AG04450 (cell line): ENCODE results near the gene KCNQ4. TPM values are rescaled to one million over a fixed set of nuclear protein-coding genes. Genes with fewer than 3 reads are reported as not detected.

Source experiments
- CTCF ChIA-PET: fragments of 300-600, 350-600 bp; formaldehyde crosslinking; extraction: SDS; loops from one replicate; lab custom pipeline; 2022; ENCODE audit warnings: antibody characterized with exemption, inconsistent platforms; lab: Charles Lee
- POLR2A ChIA-PET: fragments of 350-600 bp; formaldehyde crosslinking; extraction: SDS; loops from one replicate; lab custom pipeline; 2021; ENCODE audit warnings: antibody characterized with exemption, inconsistent platforms; lab: Yijun Ruan, JAX
- DNase-seq: peaks from one replicate; pipeline ENCODE4 v3.0.0-alpha.2; 2011; ENCODE audit warnings: low read depth, low spot score
- H3K27ac ChIP-seq: one replicate; pipeline ENCODE4 v1.5.1; 2012; ENCODE audit warnings: low read depth, low read length, control low read depth
- H3K27me3 ChIP-seq: one replicate; pipeline ENCODE4 v1.6.0; 2012; ENCODE audit warnings: low read length; ENCODE audit not compliant: control insufficient read depth, insufficient read depth
- H3K4me3 ChIP-seq: 2 replicates; pipeline ENCODE4 v1.5.1; 2011; ENCODE audit warnings: mild to moderate bottlenecking, low read depth, low read length, control low read depth
- H3K9me3 ChIP-seq: 2 replicates; pipeline ENCODE4 v1.5.1; 2012; ENCODE audit warnings: low read length; ENCODE audit not compliant: control insufficient read depth, insufficient read depth
- polyA minus RNA-seq: library from RNA; depleted of rRNA, polyadenylated mRNA; stranded (reverse); fragments of >200 nt; gene quantifications from 2 replicates; pipeline ENCODE4 v1.2.3, GENCODE V29; 2011; rRNA and poly(A)+ RNA removed
- polyA plus RNA-seq: library from polyadenylated mRNA; depleted of rRNA; stranded (reverse); fragments of >200 nt; gene quantifications from 2 replicates; pipeline ENCODE4 v1.2.3, GENCODE V29; 2011; rRNA removed
- TF ChIP-seq, protein P1 (sequence below): IDR thresholded peaks from 2 replicates; pipeline ENCODE4 v1.5.1; 2011; ENCODE audit warnings: low read depth, low read length, control low read depth, inconsistent platforms

Gene KCNQ4
- polyA plus RNA-seq (0.04 TPM in 1 of 2 replicates, not detected in the other), polyA minus RNA-seq (not detected in 2 replicates)

DNA sequence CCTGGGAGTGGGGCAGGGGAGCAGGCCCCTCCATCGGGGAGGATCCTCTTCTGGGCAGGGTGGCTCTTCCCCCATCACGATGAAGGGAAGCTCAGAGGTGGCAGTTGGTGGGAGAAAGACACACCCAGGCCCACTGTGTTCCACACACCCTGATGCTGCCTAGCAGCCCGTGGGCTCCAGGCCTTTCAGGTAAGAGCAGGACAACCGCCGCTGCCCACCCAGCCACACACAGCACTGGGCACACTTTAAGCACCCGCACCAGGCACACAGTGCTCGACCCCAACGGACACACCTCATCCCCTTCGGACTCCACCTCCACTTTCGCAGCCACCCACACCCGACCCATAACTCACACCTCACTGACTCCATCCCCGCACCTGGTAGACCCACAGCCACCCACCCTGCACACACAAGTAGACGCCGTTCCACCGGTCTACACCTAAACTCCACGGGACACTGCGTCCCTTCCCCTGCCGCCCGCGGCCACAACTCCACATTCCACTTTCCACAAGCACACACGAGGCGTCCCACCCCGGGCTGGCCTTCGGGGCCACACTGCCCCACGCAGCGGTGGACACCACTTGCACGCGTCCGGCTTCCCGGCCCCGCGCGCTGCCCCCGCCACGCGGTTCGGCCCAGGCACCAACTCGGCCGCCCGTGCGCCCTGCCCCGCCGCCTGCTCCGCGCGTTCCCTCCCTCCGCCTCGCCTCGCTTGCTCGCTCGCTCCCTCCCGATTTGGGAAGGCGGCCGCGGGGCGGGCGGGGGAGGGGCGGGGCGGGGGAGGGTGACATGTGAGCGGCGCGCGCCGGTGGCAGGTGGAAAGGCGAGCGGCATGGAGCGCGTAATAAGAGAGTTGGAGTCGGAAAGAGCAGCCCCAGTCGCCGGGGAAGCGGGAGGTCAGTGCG lies at the start of gene KCNQ4:
Gene KCNQ4, plus strand, starts transcription at position 787 of the 905 bp plus-strand sequence. CDS start 307 bp downstream, outside the sequence.
- POLR2A ChIA-PET, result no interaction called here
- H3K4me3 ChIP-seq, result peak within 1 kb of the TSS; percentile 43

DNA sequence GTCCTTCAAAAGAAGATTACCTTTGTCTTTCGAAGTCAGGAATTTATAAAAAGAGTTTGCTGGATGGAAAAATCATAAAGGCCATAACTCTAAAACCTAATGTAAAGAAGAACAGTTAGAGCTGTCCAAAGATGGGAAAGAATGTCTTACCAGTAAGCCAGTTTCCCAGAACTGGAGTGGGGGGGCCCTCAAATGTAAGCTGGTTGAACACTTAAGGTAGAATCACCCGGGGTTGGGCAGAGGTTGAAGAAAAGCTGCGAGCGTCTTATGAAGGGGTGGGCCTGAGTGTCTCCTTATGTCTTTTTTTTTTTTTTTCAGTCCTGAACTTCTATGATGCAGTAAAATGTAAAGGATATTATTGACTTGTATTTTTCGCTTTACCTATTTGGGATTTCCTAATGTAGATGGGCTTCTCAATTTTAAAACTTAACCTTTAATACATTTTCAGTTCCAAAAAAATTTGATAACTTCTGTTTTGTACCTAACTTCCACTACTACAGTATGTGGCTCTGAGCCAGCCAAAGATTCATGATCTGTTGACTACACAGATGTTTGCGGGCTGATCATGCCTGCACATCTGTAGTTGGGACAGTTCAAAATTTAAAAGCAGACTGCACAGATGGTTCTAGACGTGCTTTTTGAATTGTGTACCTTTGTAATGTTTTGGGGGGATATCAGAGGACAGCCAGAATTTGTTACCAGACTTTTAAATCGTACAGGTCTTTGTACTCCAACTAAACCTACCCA lies 48.5 kb upstream of the KCNQ4 start:
- peaks cover 4% of the 10 kb centered on the region; the same call in 1 of the 2 replicates for H3K9me3 ChIP-seq
- CTCF ChIA-PET, result no interaction called here
- H3K27me3 ChIP-seq, result no peaks in the 10 kb centered on the region
- H3K27ac ChIP-seq, result no peak overlapping the region
- no peak overlapping the region for H3K4me3 ChIP-seq
- POLR2A ChIA-PET, result no interaction called here
- TF ChIP-seq, protein P1, sequence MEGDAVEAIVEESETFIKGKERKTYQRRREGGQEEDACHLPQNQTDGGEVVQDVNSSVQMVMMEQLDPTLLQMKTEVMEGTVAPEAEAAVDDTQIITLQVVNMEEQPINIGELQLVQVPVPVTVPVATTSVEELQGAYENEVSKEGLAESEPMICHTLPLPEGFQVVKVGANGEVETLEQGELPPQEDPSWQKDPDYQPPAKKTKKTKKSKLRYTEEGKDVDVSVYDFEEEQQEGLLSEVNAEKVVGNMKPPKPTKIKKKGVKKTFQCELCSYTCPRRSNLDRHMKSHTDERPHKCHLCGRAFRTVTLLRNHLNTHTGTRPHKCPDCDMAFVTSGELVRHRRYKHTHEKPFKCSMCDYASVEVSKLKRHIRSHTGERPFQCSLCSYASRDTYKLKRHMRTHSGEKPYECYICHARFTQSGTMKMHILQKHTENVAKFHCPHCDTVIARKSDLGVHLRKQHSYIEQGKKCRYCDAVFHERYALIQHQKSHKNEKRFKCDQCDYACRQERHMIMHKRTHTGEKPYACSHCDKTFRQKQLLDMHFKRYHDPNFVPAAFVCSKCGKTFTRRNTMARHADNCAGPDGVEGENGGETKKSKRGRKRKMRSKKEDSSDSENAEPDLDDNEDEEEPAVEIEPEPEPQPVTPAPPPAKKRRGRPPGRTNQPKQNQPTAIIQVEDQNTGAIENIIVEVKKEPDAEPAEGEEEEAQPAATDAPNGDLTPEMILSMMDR, result no peak
- DNase-seq, result no peak

More for the DNA sequence above, at the start of gene KCNQ4:
- TF ChIP-seq, protein P1, result no peak
- H3K27ac ChIP-seq, result no peak within 1 kb of the TSS
- H3K9me3 ChIP-seq, result no peaks in the 10 kb centered on the region
- peaks cover 31% of the 10 kb centered on the region for H3K27me3 ChIP-seq
- CTCF ChIA-PET, result interaction anchor here (1.0 to 1.5 kb wide), 3 partner anchors 9 to 171 kb away, joined by 3 to 12 read pairs (median 4); no protein-coding TSS in a partner anchor
- no peak for DNase-seq

DNA sequence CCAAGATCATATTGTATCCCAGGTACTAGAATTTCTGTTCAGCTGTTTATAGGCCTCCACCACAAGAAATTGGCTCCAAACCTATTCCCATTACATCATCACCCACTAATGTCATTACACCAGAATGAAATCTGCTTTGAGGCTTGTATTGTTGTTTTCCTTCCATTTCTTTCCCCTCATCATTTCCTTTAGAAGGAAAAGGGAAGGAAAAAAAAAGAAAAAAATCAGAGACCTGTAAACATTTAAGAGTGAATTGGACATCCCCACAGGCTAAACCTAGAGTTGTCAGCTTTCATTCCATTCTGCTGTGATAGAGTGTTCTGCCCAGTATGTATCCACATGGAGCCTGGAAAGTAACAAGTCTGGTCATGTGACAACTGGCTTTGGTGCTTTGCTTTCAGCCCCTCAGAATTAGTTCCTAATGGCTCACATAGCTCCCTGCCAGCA lies 47.5 kb upstream of the KCNQ4 start:
- H3K27ac ChIP-seq, result no peak overlapping the region
- ChIA-PET POLR2A (no interaction called here), CTCF (no interaction called here)
- H3K4me3 ChIP-seq, result no peak overlapping the region
- DNase-seq, result no peak
- no peaks in the 10 kb centered on the region for H3K27me3 ChIP-seq
- peaks cover 4% of the 10 kb centered on the region; the same call in 1 of the 2 replicates for H3K9me3 ChIP-seq
- TF ChIP-seq, protein P1, result no peak

DNA sequence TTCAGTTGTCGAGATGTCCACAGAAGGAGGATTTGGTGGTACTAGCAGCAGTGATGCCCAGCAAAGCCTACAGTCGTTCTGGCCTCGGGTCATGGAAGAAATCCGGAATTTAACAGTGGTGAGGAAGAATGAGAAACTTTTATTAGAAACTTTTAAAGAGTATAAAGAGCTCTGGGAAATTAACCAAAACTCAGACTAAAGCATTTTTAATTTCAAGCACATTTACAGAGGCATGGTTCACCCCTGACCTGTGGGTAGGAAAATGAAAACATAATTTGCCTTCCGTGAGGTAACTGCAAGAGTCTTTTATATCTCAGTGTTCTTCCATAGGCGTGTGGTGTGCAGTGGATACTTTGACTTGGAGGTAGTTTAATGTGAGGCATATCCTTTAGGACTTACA lies 44.8 kb upstream of the KCNQ4 start:
- DNase-seq, result no peak
- Histone ChIP-seq H3K27ac (no peak overlapping the region), H3K27me3 (no peaks in the 10 kb centered on the region), H3K9me3 (peaks cover 4% of the 10 kb centered on the region; the same call in 1 of the 2 replicates), H3K4me3 (no peak overlapping the region)
- TF ChIP-seq, protein P1, result no peak
- ChIA-PET POLR2A (no interaction called here), CTCF (interaction anchor here (0.6 to 1.3 kb wide), 2 partner anchors 36 to 564 kb away, joined by 3 to 4 read pairs; no protein-coding TSS in a partner anchor)
